Fibroblast of lung (primary cell): ENCODE results near the gene C9orf50.

Experiments used
- EZH2 ChIP-seq: IDR thresholded peaks from 2 replicates; pipeline ENCODE4 v1.5.1; 2012; ENCODE audit warnings: low read length, control low read depth, mild to moderate bottlenecking; ENCODE audit errors: missing control alignments
- TF ChIP-seq, protein P1 (sequence below), 2 donors: IDR thresholded peaks in 1 of 2; conservative IDR thresholded peaks in 1 of 2; 1 replicate in 1 of 2; 2 replicates in 1 of 2; pipeline ENCODE4 v1.5.1; 2011 to 2012; ENCODE audit warnings: low read length in 2 of 2, control low read depth in 1 of 2, inconsistent platforms in 1 of 2, low read depth in 1 of 2, mild to moderate bottlenecking in 1 of 2

DNA sequence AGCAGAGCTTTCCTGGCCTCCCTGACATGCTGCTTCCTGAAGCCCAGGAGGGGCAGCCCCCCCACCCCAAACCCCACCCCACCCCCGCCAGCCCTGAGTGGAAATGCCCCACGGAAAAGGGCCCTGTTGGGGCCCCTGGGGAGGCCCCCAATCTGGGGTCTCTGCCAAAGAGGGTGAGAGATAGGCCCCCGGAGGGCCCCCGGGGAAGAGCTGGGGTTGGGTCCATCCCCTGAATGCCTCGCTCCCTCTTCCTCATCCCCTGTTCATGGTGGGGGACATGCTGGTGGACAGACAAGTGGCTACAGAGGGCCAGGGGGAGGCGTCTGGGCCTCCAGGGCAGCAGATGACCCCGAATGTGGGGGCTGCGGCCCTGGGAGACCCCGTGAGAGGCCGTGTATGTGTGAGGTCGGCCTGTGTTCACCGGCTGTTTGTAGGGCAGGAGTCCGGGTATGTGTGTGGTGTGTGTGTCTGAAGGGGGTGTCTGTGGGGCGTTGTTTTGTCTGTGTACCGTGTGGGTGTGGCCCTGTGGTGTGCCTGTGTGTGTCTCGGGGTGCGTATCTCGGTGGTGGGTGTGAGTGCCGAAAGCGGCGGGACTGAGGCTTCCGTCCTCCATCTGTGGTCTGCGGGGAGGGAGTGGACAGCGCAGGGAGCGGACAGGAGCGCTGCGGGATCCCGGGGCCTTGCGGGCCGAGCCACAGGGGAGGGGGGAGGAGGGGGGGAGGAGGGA is 11.3 kb downstream of the C9orf50 start:
- TF ChIP-seq, protein P1, sequence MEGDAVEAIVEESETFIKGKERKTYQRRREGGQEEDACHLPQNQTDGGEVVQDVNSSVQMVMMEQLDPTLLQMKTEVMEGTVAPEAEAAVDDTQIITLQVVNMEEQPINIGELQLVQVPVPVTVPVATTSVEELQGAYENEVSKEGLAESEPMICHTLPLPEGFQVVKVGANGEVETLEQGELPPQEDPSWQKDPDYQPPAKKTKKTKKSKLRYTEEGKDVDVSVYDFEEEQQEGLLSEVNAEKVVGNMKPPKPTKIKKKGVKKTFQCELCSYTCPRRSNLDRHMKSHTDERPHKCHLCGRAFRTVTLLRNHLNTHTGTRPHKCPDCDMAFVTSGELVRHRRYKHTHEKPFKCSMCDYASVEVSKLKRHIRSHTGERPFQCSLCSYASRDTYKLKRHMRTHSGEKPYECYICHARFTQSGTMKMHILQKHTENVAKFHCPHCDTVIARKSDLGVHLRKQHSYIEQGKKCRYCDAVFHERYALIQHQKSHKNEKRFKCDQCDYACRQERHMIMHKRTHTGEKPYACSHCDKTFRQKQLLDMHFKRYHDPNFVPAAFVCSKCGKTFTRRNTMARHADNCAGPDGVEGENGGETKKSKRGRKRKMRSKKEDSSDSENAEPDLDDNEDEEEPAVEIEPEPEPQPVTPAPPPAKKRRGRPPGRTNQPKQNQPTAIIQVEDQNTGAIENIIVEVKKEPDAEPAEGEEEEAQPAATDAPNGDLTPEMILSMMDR (conservative IDR thresholded peaks at IDR 0.05 in 1 of 2, IDR thresholded peaks at IDR 0.05 in 1 of 2; ENCODE audit: low read depth in 1 of 2, low read length in 2 of 2) = no peak
- TF ChIP-seq EZH2 = no peak
